ENCODE data around the gene ARHGAP9.
"Not testable (repeated sequence)": the region's sequence is repeated elsewhere in the genome, so short reads cannot be mapped to it uniquely, and the experiment has no call there.

Gene ARHGAP9

DNA sequence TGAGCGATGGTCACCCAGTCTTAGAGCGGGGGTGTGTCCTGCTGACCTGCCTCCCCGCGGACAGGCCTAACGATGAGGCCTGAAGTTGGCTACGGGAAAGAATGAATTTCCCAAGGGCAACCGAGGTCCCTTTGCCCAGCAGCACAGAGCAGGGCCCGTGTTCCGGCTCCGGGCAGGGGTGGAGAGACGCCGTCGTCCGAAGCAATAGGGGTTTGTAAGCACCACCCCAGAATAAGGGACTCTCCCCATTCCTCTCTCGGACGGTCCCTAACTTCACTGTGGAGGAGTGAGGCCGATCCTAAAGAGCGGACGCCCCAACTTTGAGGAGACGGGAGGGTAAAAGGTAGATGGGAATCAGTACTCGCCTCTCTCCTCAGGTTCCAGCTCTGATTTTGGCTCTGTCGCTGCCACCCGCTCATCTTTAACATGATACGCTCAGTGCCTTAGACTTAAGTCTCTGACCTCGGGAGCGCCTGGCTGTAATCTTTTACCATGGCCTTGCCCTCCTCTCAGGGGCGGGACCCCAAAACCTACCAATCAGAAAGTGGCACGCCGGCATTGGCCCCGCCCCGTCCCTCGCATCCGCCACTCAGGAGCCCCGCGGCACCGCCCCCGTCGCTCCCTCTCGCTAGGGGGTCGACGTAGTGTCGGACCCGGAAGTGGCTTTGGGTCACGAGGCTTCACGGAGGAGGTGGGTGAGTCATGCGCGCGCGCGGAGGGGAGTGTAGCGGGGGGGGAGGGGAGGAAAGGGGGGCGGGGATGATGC lies 40.6 kb upstream of the ARHGAP9 start, which contains the start of gene DDIT3:
Gene DDIT3 (minus strand): TSS at position 462 of the 766 bp plus-strand sequence. CDS start 3,108 bp downstream, outside the sequence.
- no peak for TF ChIP-seq CTCF (IDR thresholded peaks at IDR 0.05; ENCODE audit: low read depth, low read length)
- DNase-seq (ENCODE audit: extremely low read depth, low read depth), result peak; percentile 99

DNA sequence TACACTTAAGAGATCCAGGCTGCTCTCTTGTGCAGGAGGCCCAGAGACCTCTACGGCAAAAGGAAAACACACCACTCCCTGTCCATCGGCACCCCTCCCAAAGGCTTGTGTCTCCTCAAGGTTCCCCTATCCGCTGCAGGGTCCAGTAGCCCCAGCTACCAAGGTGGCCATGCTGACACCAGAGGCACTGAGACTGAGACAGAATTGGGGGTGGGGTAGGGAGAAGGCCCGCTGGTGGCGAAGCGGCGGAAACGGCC lies 40.1 kb upstream of the ARHGAP9 start:
- no peak for DNase-seq (ENCODE audit: extremely low read depth, low read depth)
- TF ChIP-seq CTCF (IDR thresholded peaks at IDR 0.05; ENCODE audit: low read depth, low read length), result no peak

DNA sequence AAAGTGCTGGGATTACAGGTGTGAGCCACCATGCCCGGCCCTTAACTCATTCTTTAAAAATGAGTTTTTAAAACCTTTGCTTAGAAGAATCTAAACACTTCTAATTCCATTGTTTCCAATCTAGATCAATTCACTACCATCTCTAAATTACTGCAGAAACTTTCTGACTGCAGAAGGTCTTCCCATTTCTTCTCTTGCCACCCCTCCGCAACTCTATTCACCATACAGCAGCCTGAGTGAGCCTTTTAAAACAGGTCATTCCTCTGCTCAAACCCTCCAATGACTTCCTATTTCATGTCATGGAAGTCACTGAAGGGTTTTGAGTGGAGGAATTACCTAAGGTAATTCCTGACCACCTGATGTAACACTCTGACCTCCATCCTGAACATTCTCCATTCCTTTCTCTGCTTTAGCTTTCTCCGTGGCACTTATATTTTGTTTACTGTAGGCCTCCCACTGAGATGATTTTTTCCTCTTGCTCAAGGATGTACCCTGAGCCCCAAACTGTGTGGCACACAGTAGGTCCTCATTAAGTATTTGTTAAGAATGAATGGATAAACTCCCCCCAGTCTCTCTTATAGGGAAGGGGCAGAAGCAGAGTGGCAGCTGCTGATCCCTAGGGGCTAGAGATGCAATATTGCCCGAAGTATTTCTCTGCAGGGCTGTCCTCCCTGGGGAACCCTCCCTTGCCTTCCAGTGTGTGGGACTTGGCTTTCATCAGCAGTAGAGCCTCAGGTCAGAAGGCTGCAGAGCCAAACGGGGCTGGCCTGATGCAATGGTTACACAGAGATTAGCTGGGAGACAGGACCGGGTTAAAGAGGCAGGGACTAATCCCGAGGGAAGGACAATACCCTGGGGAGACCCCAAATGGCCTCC lies 39.5 kb upstream of the ARHGAP9 start:
- DNase-seq (ENCODE audit: extremely low read depth, low read depth), result no peak
- TF ChIP-seq CTCF (IDR thresholded peaks at IDR 0.05; ENCODE audit: low read depth, low read length), result no peak

DNA sequence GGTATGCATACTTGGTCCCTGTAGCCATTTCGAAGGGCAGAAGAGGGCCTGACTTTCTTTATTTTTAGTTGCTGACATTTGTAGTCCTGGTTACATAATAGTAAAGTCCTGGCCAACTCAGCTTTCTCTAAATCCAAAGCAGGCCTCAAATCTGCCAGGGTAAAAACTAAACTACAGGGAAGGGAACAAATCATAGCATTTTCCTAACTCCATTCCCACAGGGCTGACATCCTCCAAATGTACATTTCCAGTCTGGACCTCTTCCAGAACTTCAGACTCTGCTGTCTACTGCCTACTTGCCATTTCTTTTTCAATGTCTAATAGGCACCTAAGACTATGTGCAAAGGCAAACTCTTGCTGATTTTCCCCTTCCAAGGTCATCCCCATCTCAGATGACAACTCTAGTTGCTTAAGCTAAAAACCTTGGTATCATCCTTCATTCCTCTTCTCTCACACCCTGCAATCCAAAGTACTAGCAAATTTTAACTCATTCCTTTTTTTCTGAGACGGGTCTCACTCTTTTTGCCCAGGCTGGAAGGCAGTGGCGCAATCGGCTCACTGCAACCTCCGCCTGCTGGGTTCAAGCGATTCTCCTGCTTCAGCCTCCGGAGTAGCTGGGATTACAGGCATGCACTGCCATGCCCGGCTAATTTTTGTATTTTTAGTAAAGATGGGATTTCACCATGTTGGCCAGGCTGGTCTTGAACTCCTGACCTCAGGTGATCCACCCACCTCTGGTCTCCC lies 38.7 kb upstream of the ARHGAP9 start:
- no peak for DNase-seq (ENCODE audit: extremely low read depth, low read depth)
- TF ChIP-seq CTCF (IDR thresholded peaks at IDR 0.05; ENCODE audit: low read depth, low read length), result no peak

GRCh38 chr12:57517718-57518117 lies 38.1 kb upstream of the ARHGAP9 start:
- DNase-seq (ENCODE audit: extremely low read depth, low read depth), result not testable (repeated sequence)

DNA sequence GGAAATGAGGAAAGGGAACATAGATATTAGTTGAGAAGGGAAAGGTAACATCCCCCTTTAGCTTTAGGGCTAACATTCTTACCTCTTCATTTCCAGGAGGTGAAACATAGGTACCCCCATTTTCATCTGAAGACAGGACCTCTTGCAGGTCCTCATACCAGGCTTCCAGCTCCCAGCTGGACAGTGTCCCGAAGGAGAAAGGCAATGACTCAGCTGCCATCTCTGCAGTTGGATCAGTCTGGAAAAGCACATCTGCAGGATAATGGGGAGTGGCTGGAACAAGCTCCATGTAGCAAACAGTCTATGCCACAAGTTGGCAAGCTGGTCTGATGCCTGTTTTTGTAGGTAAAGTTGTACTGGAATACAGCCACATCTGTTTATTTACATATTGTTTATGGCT lies 37.5 kb upstream of the ARHGAP9 start:
- no peak for DNase-seq (ENCODE audit: extremely low read depth, low read depth)
- no peak for TF ChIP-seq CTCF (IDR thresholded peaks at IDR 0.05; ENCODE audit: low read depth, low read length)

GRCh38 chr12:57516617-57517153 lies 37.0 kb upstream of the ARHGAP9 start:
- no peak for TF ChIP-seq CTCF (IDR thresholded peaks at IDR 0.05; ENCODE audit: low read depth, low read length)
- DNase-seq (ENCODE audit: extremely low read depth, low read depth), result no peak

All from AG09319 (cell line).